GM12878 (cell line): ENCODE results near the gene LRRC2. TPM values are rescaled to one million over a fixed set of nuclear protein-coding genes. Genes with fewer than 3 reads are reported as not detected.
"Not testable (repeated sequence)": the region's sequence is repeated elsewhere in the genome, so short reads cannot be mapped to it uniquely, and the experiment has no call there.

Experiments used
- ATAC-seq: fragments of 200-7000 bp; cut with Tn5 transposase; 3 replicates; pipeline ENCODE4 v1.9.1; 2020; ENCODE audit warnings: mild to moderate bottlenecking, moderate library complexity
- BruUV-seq: library from RNA; stranded (reverse); fragments of 400-500 nt; replicated peaks from 2 replicates; lab custom pipeline; 2021; lab: Mats Ljungman, UMichigan
- CTCF ChIA-PET: fragments of 300-600 bp; sonication (Branson Sonifier 250); formaldehyde crosslinking; extraction: SDS; loops from one replicate; lab custom pipeline; 2021; ENCODE audit warnings: inconsistent platforms; lab: Yijun Ruan, JAX
- POLR2A ChIA-PET: fragments of 350-600 bp; formaldehyde crosslinking; extraction: SDS; loops from one replicate; lab custom pipeline; 2021; ENCODE audit warnings: inconsistent platforms; lab: Charles Lee
- RAD21 ChIA-PET: fragments of 300-600 bp; sonication (Branson Sonifier 250); formaldehyde crosslinking; loops from one replicate; lab custom pipeline; 2023; ENCODE audit warnings: antibody characterized with exemption; ENCODE audit not compliant: unreplicated experiment; lab: Charles Lee
- SMC1A ChIA-PET: fragments of 300-600 bp; sonication (Branson Sonifier 250); formaldehyde crosslinking; loops from one replicate; lab custom pipeline; 2023; ENCODE audit not compliant: unreplicated experiment, uncharacterized antibody; lab: Charles Lee
- DNase-seq: peaks from one replicate; pipeline ENCODE4 v3.0.0-alpha.2; 2011; ENCODE audit warnings: low read depth, low spot score
- FAIRE-seq: peaks from 3 replicates; lab custom pipeline; 2011; peaks lifted over from hg19 to GRCh38; lab: Jason Lieb, UNC
- H2AFZ ChIP-seq: 2 replicates; pipeline ENCODE4 v1.6.0; 2011; ENCODE audit warnings: low read depth, low read length, control low read depth; ENCODE audit not compliant: control insufficient read depth
- H3K27ac ChIP-seq: 2 replicates; pipeline ENCODE4 v1.5.1; 2011; ENCODE audit warnings: control low read depth; ENCODE audit not compliant: control insufficient read depth, insufficient read depth
- H3K27me3 ChIP-seq, 2 experiments: replicated peaks in 1 of 2; 2 replicates each; pipeline versions ENCODE4 v1.6.0 to v1.6.1; 2011; ENCODE audit warnings: low read length in 1 of 2; ENCODE audit not compliant: control insufficient read depth in 2 of 2, insufficient read depth in 2 of 2
- H3K36me3 ChIP-seq, 2 experiments: 2 replicates each; pipeline ENCODE4 v1.5.1; 2011; ENCODE audit warnings: low read length in 1 of 2; ENCODE audit not compliant: control insufficient read depth in 2 of 2, insufficient read depth in 2 of 2
- H3K4me1 ChIP-seq: 2 replicates; pipeline ENCODE4 v1.6.1; 2011; ENCODE audit warnings: mild to moderate bottlenecking, low read length, moderate library complexity, mixed read lengths; ENCODE audit not compliant: control insufficient read depth, insufficient read depth
- H3K4me2 ChIP-seq: 2 replicates; pipeline ENCODE4 v1.6.0; 2011; ENCODE audit warnings: control low read depth; ENCODE audit not compliant: control insufficient read depth, insufficient read depth
- H3K4me3 ChIP-seq: fragments of 200-600 bp; sonication (generic); 2 replicates; pipeline ENCODE4 v1.5.1; 2016
- H3K79me2 ChIP-seq: 2 replicates; pipeline ENCODE4 v1.6.0; 2011; ENCODE audit warnings: low read length; ENCODE audit not compliant: control insufficient read depth, insufficient read depth
- H3K9ac ChIP-seq: 2 replicates; pipeline ENCODE4 v1.8.0; 2011; ENCODE audit warnings: low read length, control low read depth, mixed read lengths; ENCODE audit not compliant: control insufficient read depth, insufficient read depth
- H3K9me3 ChIP-seq: replicated peaks from 3 replicates; pipeline ENCODE4 v1.5.1; 2011; ENCODE audit warnings: mild to moderate bottlenecking, low read length; ENCODE audit not compliant: control insufficient read depth, insufficient read depth
- H4K20me1 ChIP-seq: 2 replicates; pipeline ENCODE4 v1.6.0; 2011; ENCODE audit not compliant: control insufficient read depth, insufficient read depth
- FOXM1 ChIP-seq: IDR thresholded peaks from 2 replicates; pipeline ENCODE4 v1.6.1; 2012; ENCODE audit warnings: low read depth, mild to moderate bottlenecking, inconsistent platforms, low read length, moderate library complexity
- MTA3 ChIP-seq: IDR thresholded peaks from 2 replicates; pipeline ENCODE4 v1.6.1; 2012; ENCODE audit warnings: low read length, inconsistent platforms, borderline replicate concordance
- RBBP5 ChIP-seq: fragments of 200-600 bp; sonication (generic); conservative IDR thresholded peaks from 2 replicates; pipeline ENCODE4 v1.6.1; 2016
- WGBS: methylation state at CpG from one replicate; pipeline ENCODE4 v1.1.6; 2016; ENCODE audit warnings: low lambda C conversion rate; ENCODE audit not compliant: insufficient replicate concordance, insufficient coverage; ENCODE audit errors: missing lambda C conversion rate; 5-methylcytosine and 5-hydroxymethylcytosine counted together
- in situ Hi-C: fragments of 300-500 bp; cut with MboI; formaldehyde crosslinking; loops from 9 replicates; pipeline ENCODE4 v1.14.3; 2018; ENCODE audit warnings: mixed read lengths
- intact Hi-C: fragments of 100-400 bp; cut with micrococcal nuclease; formaldehyde crosslinking; loops from one replicate; pipeline ENCODE4 v1.14.2; 2022; ENCODE audit not compliant: unreplicated experiment
- polyA plus RNA-seq, 11 experiments: library from polyadenylated mRNA; depleted of rRNA in 4 of 11; unstranded in 6 of 11; stranded (reverse) in 5 of 11; fragments of >200 nt; fragmentation: Nextera tagmentation in 4 of 11; fragmentation: Illumina TruSeq in 1 of 11; extraction: Ambion mirVana in 4 of 11; extraction: Trizol in 1 of 11; gene quantifications; 1 replicate in 1 of 11; 2 replicates in 10 of 11; pipeline versions ENCODE4 v1.2.1 to v1.2.3, GENCODE V29; 2011 to 2016; ENCODE audit warnings: inconsistent platforms in 2 of 11, missing spikeins in 2 of 11, low read depth in 1 of 11
- total RNA-seq, 4 experiments: library from RNA; depleted of rRNA in 3 of 4; stranded (reverse); fragments of >200 nt in 3 of 4; fragmentation: Illumina TruSeq in 1 of 4; extraction: Trizol in 1 of 4; gene quantifications; 2 replicates each; pipeline versions ENCODE4 v1.2.1 to v1.2.3, GENCODE V29; 2013 to 2021

The LRRC2 gene
- total and polyA plus RNA-seq, 10 of the 15 experiments (the other 5 are each of a cell fraction or from before 2014, with no cell fraction given): not detected

DNA sequence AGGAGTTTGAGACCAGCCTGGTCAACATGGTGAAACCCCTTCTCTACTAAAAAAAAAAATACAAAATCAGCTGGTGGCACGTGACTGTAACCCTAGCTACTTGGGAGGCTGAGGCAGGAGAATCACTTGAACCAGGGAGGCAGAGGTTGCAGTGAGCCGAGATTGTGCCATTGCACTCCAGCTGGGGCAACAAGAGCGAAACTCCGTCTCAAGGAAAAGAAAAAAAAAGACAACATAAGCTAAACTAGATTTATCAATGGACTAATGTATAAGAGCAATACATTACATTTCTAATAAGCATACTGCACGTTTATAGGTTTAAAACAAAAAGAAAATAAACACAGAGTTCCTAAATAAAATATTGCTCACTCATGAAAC is 27.7 kb downstream of the LRRC2 start:
- 0% methylated on average over 5 of the region's 5 CpGs for WGBS
- BruUV-seq, DNase-seq, H4K20me1 ChIP-seq, POLR2A ChIA-PET, FAIRE-seq, in situ Hi-C loops, H3K27me3 ChIP-seq, H3K79me2 ChIP-seq, H2AFZ ChIP-seq, H3K36me3 ChIP-seq, H3K9me3 ChIP-seq: not testable (repeated sequence)
- Histone ChIP-seq H3K27ac (peak overlapping the region; percentile 90), H3K4me1 (peaks cover 39% of the 10 kb centered on the region), H3K4me3 (peak overlapping the region; percentile 57), H3K9ac (peak overlapping the region; percentile 19; the same call in 1 of the 2 replicates), H3K4me2 (peak overlapping the region; percentile 92)
- RAD21 ChIA-PET: interaction anchor here (0.8 to 1.8 kb wide), 5 partner anchors 23 to 351 kb away, joined by 3 to 6 read pairs (median 4); partner anchors contain the start of gene CCR1
- CTCF ChIA-PET: interaction anchor here (1.0 to 4.6 kb wide), 6 partner anchors 20 to 170 kb away, joined by 3 to 25 read pairs (median 4); no protein-coding TSS in a partner anchor
- peak; percentile 2; the same call in 2 of the 3 replicates for ATAC-seq
- peak; percentile 23; the same call in 1 of the 2 replicates for TF ChIP-seq RBBP5
- intact Hi-C loops: loop anchor here (5.0 to 10.0 kb wide), 2 partner anchors 36 to 444 kb away; no protein-coding TSS in a partner anchor
- SMC1A ChIA-PET: interaction anchor here (0.7 to 2.1 kb wide), 11 partner anchors 8 to 331 kb away, joined by 3 to 12 read pairs (median 4); partner anchors contain the start of genes CCR1 and CCR5

DNA sequence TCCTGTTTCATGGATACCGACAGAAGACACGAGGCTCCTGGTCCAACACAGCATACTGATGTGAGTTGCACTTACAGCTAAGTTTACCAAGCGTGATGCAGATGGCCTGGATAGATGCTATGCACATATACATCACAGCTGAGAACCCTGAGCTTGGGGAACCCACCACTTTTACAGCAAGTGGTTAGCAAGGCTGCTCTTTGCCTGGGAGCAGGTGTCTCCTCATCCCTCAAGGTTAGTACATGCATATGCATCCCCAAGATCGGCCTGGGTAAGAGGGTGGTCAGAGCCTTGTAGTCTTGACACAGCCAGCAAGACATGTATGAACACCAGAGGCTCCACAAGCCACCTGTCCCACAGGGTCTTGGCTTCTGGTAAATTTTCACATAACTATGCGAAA is 28.3 kb downstream of the LRRC2 start:
- in situ Hi-C loops: no loop called here
- 52% methylated on average over 5 of the region's 5 CpGs for WGBS
- intact Hi-C loops: loop anchor here (5.0 to 10.0 kb wide), 2 partner anchors 35 to 443 kb away; no protein-coding TSS in a partner anchor
- Histone ChIP-seq H3K79me2 (no peaks in the 10 kb centered on the region), H3K9ac (no peak overlapping the region), H3K27ac (peak overlapping the region; percentile 90), H3K9me3 (peaks cover 1% of the 10 kb centered on the region; the same call in 2 of the 3 replicates), H2AFZ (no peak overlapping the region), H3K4me1 (peaks cover 39% of the 10 kb centered on the region)
- FAIRE-seq: no peak
- no peak for ATAC-seq
- SMC1A ChIA-PET: interaction anchor here (1.0 to 2.1 kb wide), 7 partner anchors 10 to 330 kb away, joined by 3 to 12 read pairs (median 6); partner anchors contain the start of gene CCR1
- POLR2A ChIA-PET: no interaction called here
- BruUV-seq: no TSS peak
- DNase-seq: no peak
- no peak for TF ChIP-seq FOXM1
- 0 out of 2 replicates have a peak, but pooled peaks have one; percentile 1 for TF ChIP-seq MTA3
- TF ChIP-seq, all 136 proteins: peak for 1
- no peaks in the 10 kb centered on the region for H3K27me3 ChIP-seq
- ChIA-PET RAD21 (interaction anchor here (1.8 kb wide), 1 partner anchor 49 kb away, joined by 6 read pairs; no protein-coding TSS in a partner anchor), CTCF (interaction anchor here (1.0 to 4.6 kb wide), 6 partner anchors 21 to 169 kb away, joined by 3 to 25 read pairs (median 3); no protein-coding TSS in a partner anchor)
- no peaks in the 10 kb centered on the region for H4K20me1 ChIP-seq
- no peaks in the 10 kb centered on the region for H3K36me3 ChIP-seq
- H3K4me2 ChIP-seq: peak overlapping the region; percentile 92
- 0 out of 2 replicates have a peak overlapping the region, but pooled peaks have one; percentile 57 for H3K4me3 ChIP-seq
